Osteocyte (in vitro differentiated cells): ENCODE measurements around the gene CTPS2. TPM values are rescaled to one million over a fixed set of nuclear protein-coding genes. Genes with fewer than 3 reads are reported as not detected.
A peak's percentile ranks its signal among the peaks of the same experiment; 100 is the strongest.

ENCODE experiments used
- DNase-seq: peaks from one replicate; pipeline ENCODE4 v3.0.0; 2021; ENCODE audit warnings: mixed read lengths; ENCODE audit not compliant: unreplicated experiment; ENCODE audit errors: extremely low spot score
- H3K27ac Mint-ChIP-seq: one replicate; pipeline ENCODE4 v1.8.0; 2021; ENCODE audit warnings: mild to moderate bottlenecking, mixed read lengths; ENCODE audit not compliant: unreplicated experiment
- H3K27me3 Mint-ChIP-seq: one replicate; pipeline ENCODE4 v1.8.0; 2021; ENCODE audit warnings: mixed read lengths; ENCODE audit not compliant: unreplicated experiment
- H3K36me3 Mint-ChIP-seq: one replicate; pipeline ENCODE4 v1.8.0; 2021; ENCODE audit warnings: mixed read lengths; ENCODE audit not compliant: unreplicated experiment
- H3K4me1 Mint-ChIP-seq: one replicate; pipeline ENCODE4 v1.8.0; 2021; ENCODE audit warnings: mixed read lengths; ENCODE audit not compliant: unreplicated experiment
- H3K4me3 Mint-ChIP-seq: one replicate; pipeline ENCODE4 v1.8.0; 2021; ENCODE audit warnings: mild to moderate bottlenecking, moderate library complexity, mixed read lengths; ENCODE audit not compliant: unreplicated experiment
- H3K9me3 Mint-ChIP-seq: one replicate; pipeline ENCODE4 v1.8.0; 2021; ENCODE audit warnings: mixed read lengths; ENCODE audit not compliant: unreplicated experiment
- total RNA-seq: library from RNA; stranded (reverse); gene quantifications from 2 replicates; pipeline ENCODE4 v1.2.1, GENCODE V29; 2021
- TF ChIP-seq, protein P1 (sequence below): fragments of 200-600 bp; sonication (generic); IDR thresholded peaks from 2 replicates; pipeline ENCODE4 v1.5.0; 2021; ENCODE audit warnings: antibody characterized with exemption, mild to moderate bottlenecking, moderate library complexity

CTPS2 gene
- total RNA-seq, 1 donor from 2014 or later = 37.1 TPM

DNA sequence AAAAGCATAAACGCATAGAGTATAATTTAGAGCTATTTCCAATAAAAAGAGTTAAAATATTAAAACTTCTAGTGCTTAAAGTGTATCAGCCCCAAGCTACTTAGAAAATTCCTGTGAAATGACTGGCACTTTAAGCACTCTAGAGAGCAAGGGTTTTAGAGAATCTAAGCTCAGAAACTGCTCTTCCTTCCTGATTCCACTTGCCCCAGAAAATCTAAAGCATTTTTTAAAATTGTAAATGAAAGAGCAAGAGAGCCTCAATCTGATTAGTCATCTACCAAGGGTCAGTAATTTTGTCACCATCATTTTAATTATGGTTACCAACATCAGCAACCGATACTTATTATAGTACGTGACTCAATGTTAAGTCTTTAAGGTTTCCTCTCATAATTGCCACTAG is 25.0 kb downstream of the CTPS2 start:
- peak overlapping the region; percentile 57 for H3K27ac Mint-ChIP-seq
- H3K4me1 Mint-ChIP-seq = peaks cover 15% of the 10 kb centered on the region
- TF ChIP-seq, protein P1, sequence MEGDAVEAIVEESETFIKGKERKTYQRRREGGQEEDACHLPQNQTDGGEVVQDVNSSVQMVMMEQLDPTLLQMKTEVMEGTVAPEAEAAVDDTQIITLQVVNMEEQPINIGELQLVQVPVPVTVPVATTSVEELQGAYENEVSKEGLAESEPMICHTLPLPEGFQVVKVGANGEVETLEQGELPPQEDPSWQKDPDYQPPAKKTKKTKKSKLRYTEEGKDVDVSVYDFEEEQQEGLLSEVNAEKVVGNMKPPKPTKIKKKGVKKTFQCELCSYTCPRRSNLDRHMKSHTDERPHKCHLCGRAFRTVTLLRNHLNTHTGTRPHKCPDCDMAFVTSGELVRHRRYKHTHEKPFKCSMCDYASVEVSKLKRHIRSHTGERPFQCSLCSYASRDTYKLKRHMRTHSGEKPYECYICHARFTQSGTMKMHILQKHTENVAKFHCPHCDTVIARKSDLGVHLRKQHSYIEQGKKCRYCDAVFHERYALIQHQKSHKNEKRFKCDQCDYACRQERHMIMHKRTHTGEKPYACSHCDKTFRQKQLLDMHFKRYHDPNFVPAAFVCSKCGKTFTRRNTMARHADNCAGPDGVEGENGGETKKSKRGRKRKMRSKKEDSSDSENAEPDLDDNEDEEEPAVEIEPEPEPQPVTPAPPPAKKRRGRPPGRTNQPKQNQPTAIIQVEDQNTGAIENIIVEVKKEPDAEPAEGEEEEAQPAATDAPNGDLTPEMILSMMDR = no peak
- peaks cover 37% of the 10 kb centered on the region for H3K36me3 Mint-ChIP-seq
- DNase-seq = no peak
- H3K4me3 Mint-ChIP-seq = no peak overlapping the region
- H3K27me3 Mint-ChIP-seq = no peaks in the 10 kb centered on the region
- H3K9me3 Mint-ChIP-seq = no peaks in the 10 kb centered on the region

DNA sequence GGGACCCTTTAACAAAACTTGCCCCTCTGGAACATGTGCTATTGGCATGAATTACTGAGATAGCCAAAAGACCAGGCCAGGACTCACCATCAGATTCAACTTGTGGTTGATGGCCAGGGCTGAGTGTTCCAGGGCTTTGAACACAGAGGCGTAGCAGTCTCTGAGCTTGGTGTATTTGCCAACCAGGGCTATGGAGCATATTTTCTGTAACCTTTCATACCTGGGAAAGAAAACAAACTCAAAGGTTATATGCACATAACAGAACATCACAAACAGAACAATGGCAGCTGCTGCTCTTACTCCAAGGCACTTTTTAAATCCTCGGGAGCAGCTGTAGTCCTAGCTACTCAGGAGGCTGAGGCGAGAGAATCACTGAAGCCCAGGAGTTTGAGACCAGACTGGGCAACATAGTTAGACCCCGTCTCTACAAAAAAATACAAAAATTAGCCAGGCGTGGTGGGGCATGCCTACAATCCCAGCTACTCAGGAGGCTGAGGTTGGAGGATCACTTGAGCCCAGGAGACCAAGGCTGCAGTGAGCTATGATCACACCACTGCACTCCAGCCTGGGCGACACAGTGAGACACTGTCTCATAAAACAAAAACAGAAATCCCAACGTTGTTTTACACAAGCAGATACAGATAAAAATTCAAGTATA is 29.3 kb downstream of the CTPS2 start:
- no peaks in the 10 kb centered on the region for H3K27me3 Mint-ChIP-seq
- H3K27ac Mint-ChIP-seq = no peak overlapping the region
- TF ChIP-seq, protein P1 = no peak
- DNase-seq = no peak
- peaks cover 44% of the 10 kb centered on the region for H3K36me3 Mint-ChIP-seq
- H3K4me1 Mint-ChIP-seq = peaks cover 11% of the 10 kb centered on the region
- H3K4me3 Mint-ChIP-seq = no peak overlapping the region
- no peaks in the 10 kb centered on the region for H3K9me3 Mint-ChIP-seq

DNA sequence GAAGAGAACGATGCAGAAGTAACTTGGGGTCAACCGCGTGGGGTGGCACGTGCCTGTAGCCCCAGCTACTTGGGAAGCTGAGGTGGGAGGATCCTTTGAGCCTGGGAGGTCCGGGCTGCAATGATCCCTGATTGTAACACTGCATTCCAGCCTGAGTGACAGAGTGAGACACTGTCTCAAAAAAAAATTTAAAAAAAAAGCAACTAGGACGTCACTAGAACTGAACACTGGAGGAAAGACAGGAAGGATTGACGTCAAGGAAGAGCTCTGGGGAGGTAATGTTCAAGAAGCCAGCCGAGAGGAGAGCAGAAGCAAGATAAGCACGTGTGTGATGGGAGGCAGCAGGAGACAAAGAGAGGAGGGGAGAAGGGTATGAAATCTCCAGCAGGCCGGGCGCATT is 33.8 kb downstream of the CTPS2 start:
- H3K27ac Mint-ChIP-seq = no peak overlapping the region
- no peaks in the 10 kb centered on the region for H3K4me1 Mint-ChIP-seq
- TF ChIP-seq, protein P1 = no peak
- no peak overlapping the region for H3K4me3 Mint-ChIP-seq
- peaks cover 43% of the 10 kb centered on the region for H3K36me3 Mint-ChIP-seq
- no peak for DNase-seq
- no peaks in the 10 kb centered on the region for H3K9me3 Mint-ChIP-seq
- no peaks in the 10 kb centered on the region for H3K27me3 Mint-ChIP-seq

DNA sequence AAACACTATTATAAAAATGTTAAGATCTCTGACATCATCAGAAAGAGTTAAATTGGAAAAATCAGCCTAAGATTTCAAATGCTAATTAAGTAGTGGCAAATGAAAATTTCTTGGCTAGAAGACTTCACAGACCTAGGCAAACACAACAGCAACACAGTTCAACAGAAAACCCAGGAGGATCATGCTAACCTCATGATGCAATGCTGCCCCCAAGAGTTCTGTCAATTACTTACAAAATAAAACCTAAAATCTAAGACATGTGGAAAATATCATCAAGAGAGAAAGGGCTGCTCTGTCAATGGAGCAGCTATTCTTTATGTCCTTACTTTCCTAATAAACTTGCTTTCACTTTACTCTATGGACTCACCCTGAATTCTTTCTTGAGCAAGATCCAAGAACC is 41.5 kb downstream of the CTPS2 start:
- peaks cover 27% of the 10 kb centered on the region for H3K4me1 Mint-ChIP-seq
- no peaks in the 10 kb centered on the region for H3K27me3 Mint-ChIP-seq
- H3K27ac Mint-ChIP-seq = peak overlapping the region; percentile 64
- no peak overlapping the region for H3K4me3 Mint-ChIP-seq
- TF ChIP-seq, protein P1 = peak; percentile 72
- no peaks in the 10 kb centered on the region for H3K9me3 Mint-ChIP-seq
- DNase-seq = peak; percentile 1
- H3K36me3 Mint-ChIP-seq = peaks cover 25% of the 10 kb centered on the region

DNA sequence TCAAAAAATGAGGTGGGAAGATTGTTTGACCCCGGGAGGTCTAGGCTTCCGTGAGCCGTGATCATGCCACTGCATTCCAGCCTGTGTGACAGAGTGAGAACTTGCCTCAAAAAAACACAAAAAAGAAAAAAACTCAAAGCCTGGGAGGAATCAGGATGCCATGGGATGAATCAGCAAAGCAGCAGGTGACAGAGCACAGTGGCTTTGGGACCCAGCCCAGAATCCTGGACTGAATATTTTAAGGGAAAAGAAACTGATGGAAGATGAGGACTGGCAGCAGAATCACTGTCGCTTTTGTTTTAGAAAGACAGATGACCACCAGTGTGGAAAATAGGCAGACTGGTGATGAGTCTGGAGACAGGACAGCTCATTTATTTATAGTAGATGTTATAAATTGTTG is 45.9 kb downstream of the CTPS2 start:
- TF ChIP-seq, protein P1 = no peak
- Mint-ChIP-seq H3K27ac (peak overlapping the region; percentile 84), H3K27me3 (no peaks in the 10 kb centered on the region), H3K4me3 (peak overlapping the region; percentile 39), H3K4me1 (peaks cover 54% of the 10 kb centered on the region), H3K36me3 (peaks cover 34% of the 10 kb centered on the region), H3K9me3 (no peaks in the 10 kb centered on the region)
- no peak for DNase-seq
